ENCODE results near the gene DNAJC1.

Gene DNAJC1

GRCh38 chr10:22029445-22030236, 26.1 kb upstream of the DNAJC1 start:
- no peak for TF ChIP-seq REST (IDR thresholded peaks at IDR 0.05; ENCODE audit: insufficient read depth in 1 of 2, low read depth in 2 of 2, low read length in 2 of 2)
- no peak for TF ChIP-seq TAF1 (IDR thresholded peaks at IDR 0.05; ENCODE audit: borderline replicate concordance, insufficient read depth, low read length)
- no peak for TF ChIP-seq FOXP2 (optimal IDR thresholded peaks at IDR 0.05; ENCODE audit: borderline replicate concordance, extremely low read depth, extremely low read length, insufficient read depth)
- TF ChIP-seq POLR2AphosphoS5 (IDR thresholded peaks at IDR 0.05; ENCODE audit: low read depth, low read length) = no peak
- no peak for TF ChIP-seq SIN3A (IDR thresholded peaks at IDR 0.05; ENCODE audit: borderline replicate concordance, insufficient read depth, low read length)

GRCh38 chr10:22027364-22028238, 24.1 kb upstream of the DNAJC1 start:
- TF ChIP-seq TAF1 (IDR thresholded peaks at IDR 0.05; ENCODE audit: borderline replicate concordance, insufficient read depth, low read length) (no peak), POLR2AphosphoS5 (IDR thresholded peaks at IDR 0.05; ENCODE audit: low read depth, low read length) (no peak), SIN3A (IDR thresholded peaks at IDR 0.05; ENCODE audit: borderline replicate concordance, insufficient read depth, low read length) (no peak), FOXP2 (optimal IDR thresholded peaks at IDR 0.05; ENCODE audit: borderline replicate concordance, extremely low read depth, extremely low read length, insufficient read depth) (no peak), REST (IDR thresholded peaks at IDR 0.05; ENCODE audit: insufficient read depth in 1 of 2, low read depth in 2 of 2, low read length in 2 of 2) (no peak)

GRCh38 chr10:22026287-22026686, 22.8 kb upstream of the DNAJC1 start:
- TF ChIP-seq REST (IDR thresholded peaks at IDR 0.05; ENCODE audit: insufficient read depth in 1 of 2, low read depth in 2 of 2, low read length in 2 of 2) (no peak), SIN3A (IDR thresholded peaks at IDR 0.05; ENCODE audit: borderline replicate concordance, insufficient read depth, low read length) (no peak)

DNA sequence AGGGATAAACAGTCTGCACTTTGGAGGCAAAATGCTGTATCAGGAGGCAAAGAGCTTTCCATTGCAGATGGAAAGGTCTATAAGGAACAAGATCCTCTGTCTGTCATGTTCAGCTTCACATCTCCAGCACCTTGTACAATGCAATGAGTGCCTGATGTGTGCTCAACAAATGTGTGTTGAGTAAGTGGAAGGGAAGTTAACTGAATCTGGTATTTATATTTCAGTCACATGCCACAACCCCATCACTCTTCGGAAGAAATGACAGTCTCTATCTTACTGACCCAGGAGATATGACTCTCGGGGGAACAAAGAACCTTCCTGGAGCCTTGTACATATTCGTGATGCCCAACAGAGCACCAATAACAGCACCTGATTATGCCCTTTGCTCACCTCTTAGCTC, 20.0 kb upstream of the DNAJC1 start:
- TF ChIP-seq FOXP2 (optimal IDR thresholded peaks at IDR 0.05; ENCODE audit: borderline replicate concordance, extremely low read depth, extremely low read length, insufficient read depth) (no peak), TAF1 (IDR thresholded peaks at IDR 0.05; ENCODE audit: borderline replicate concordance, insufficient read depth, low read length) (no peak), REST (IDR thresholded peaks at IDR 0.05; ENCODE audit: insufficient read depth in 1 of 2, low read depth in 2 of 2, low read length in 2 of 2) (no peak), POLR2AphosphoS5 (IDR thresholded peaks at IDR 0.05; ENCODE audit: low read depth, low read length) (no peak), SIN3A (IDR thresholded peaks at IDR 0.05; ENCODE audit: borderline replicate concordance, insufficient read depth, low read length) (no peak)

All from PFSK-1 (cell line).